ENCODE data around the gene P2RX7.
"Not testable (repeated sequence)": the region's sequence is repeated elsewhere in the genome, so short reads cannot be mapped to it uniquely, and the experiment has no call there.

The P2RX7 gene

DNA sequence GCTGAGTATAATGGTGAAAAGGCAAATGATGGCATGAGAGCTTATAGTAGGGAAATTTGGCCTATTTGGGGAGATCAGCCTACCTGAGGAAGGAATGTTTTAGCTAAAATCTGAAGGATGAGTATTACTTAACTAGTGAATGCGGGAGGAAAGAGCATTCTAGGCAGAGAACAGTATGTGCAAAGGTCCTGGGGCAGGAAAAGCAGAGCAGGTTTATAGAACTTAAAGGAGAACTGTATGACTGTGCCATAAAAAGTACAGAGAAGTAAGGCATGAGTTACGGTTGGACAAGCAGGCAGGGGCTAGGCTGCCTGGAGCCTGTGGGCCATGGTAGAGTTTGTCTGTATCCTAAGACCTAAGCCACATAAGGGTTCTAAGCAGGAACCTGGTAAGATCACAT lies 55.6 kb downstream of the P2RX7 start:
- H3K36me3 ChIP-seq (ENCODE audit: control insufficient read depth, insufficient read depth, low read length) = no peaks in the 10 kb centered on the region
- DNase-seq (ENCODE audit: low read depth, low spot score) = no peak
- no CpG with 5 or more reads among the region's 2 CpGs for WGBS (ENCODE audit: insufficient coverage, insufficient read length)

GRCh38 chr12:121189131-121189530 lies 56.5 kb downstream of the P2RX7 start:
- H3K27me3 ChIP-seq (ENCODE audit: control insufficient read depth, insufficient read depth, low read length) = no peaks in the 10 kb centered on the region
- no peak overlapping the region for H3K4me3 ChIP-seq (ENCODE audit: low read length)
- H3K9me3 ChIP-seq (ENCODE audit: control insufficient read depth, insufficient read depth, low read length) = no peaks in the 10 kb centered on the region
- no peak overlapping the region for H3K27ac ChIP-seq (ENCODE audit: low read length)
- no peaks in the 10 kb centered on the region for H3K4me1 ChIP-seq (ENCODE audit: control insufficient read depth, insufficient read depth, low read length)
- H3K36me3 ChIP-seq (ENCODE audit: control insufficient read depth, insufficient read depth, low read length) = no peaks in the 10 kb centered on the region
- no CpG with 5 or more reads among the region's 9 CpGs for WGBS (ENCODE audit: insufficient coverage, insufficient read length)
- no peak for DNase-seq (ENCODE audit: low read depth, low spot score)

More for the DNA sequence above, 55.6 kb downstream of the P2RX7 start:
- Histone ChIP-seq H3K27me3 (ENCODE audit: control insufficient read depth, insufficient read depth, low read length) (no peaks in the 10 kb centered on the region), H3K4me3 (ENCODE audit: low read length) (no peak overlapping the region), H3K4me1 (ENCODE audit: control insufficient read depth, insufficient read depth, low read length) (no peaks in the 10 kb centered on the region), H3K27ac (ENCODE audit: low read length) (no peak overlapping the region), H3K9me3 (ENCODE audit: control insufficient read depth, insufficient read depth, low read length) (no peaks in the 10 kb centered on the region)

- Histone ChIP-seq H3K27ac (ENCODE audit: low read length) (no peak overlapping the region), H3K4me3 (ENCODE audit: low read length) (no peak overlapping the region), H3K27me3 (ENCODE audit: control insufficient read depth, insufficient read depth, low read length) (no peaks in the 10 kb centered on the region), H3K4me1 (ENCODE audit: control insufficient read depth, insufficient read depth, low read length) (no peaks in the 10 kb centered on the region), H3K36me3 (ENCODE audit: control insufficient read depth, insufficient read depth, low read length) (no peaks in the 10 kb centered on the region), H3K9me3 (ENCODE audit: control insufficient read depth, insufficient read depth, low read length) (no peaks in the 10 kb centered on the region)
- DNase-seq (ENCODE audit: low read depth, low spot score) = no peak
- WGBS (ENCODE audit: insufficient coverage, insufficient read length) = no CpG with 5 or more reads among the region's 9 CpGs
These were observed 57.0 kb downstream of the P2RX7 start for GRCh38 chr12:121189619-121190155.

GRCh38 chr12:121190523-121191031 lies 57.9 kb downstream of the P2RX7 start:
- Histone ChIP-seq H3K36me3 (ENCODE audit: control insufficient read depth, insufficient read depth, low read length) (no peaks in the 10 kb centered on the region), H3K27ac (ENCODE audit: low read length) (no peak overlapping the region), H3K9me3 (ENCODE audit: control insufficient read depth, insufficient read depth, low read length) (no peaks in the 10 kb centered on the region), H3K4me1 (ENCODE audit: control insufficient read depth, insufficient read depth, low read length) (no peaks in the 10 kb centered on the region), H3K4me3 (ENCODE audit: low read length) (no peak overlapping the region), H3K27me3 (ENCODE audit: control insufficient read depth, insufficient read depth, low read length) (no peaks in the 10 kb centered on the region)
- WGBS (ENCODE audit: insufficient coverage, insufficient read length) = no CpG with 5 or more reads among the region's 2 CpGs
- no peak for DNase-seq (ENCODE audit: low read depth, low spot score)

- no peaks in the 10 kb centered on the region for H3K27me3 ChIP-seq (ENCODE audit: control insufficient read depth, insufficient read depth, low read length)
- no CpG with 5 or more reads among the region's 3 CpGs for WGBS (ENCODE audit: insufficient coverage, insufficient read length)
- H3K4me1 ChIP-seq (ENCODE audit: control insufficient read depth, insufficient read depth, low read length) = no peaks in the 10 kb centered on the region
- DNase-seq (ENCODE audit: low read depth, low spot score) = no peak
- H3K9me3 ChIP-seq (ENCODE audit: control insufficient read depth, insufficient read depth, low read length) = no peaks in the 10 kb centered on the region
- H3K4me3 ChIP-seq (ENCODE audit: low read length) = no peak overlapping the region
- H3K36me3 ChIP-seq (ENCODE audit: control insufficient read depth, insufficient read depth, low read length) = no peaks in the 10 kb centered on the region
- no peak overlapping the region for H3K27ac ChIP-seq (ENCODE audit: low read length)
These were observed 58.5 kb downstream of the P2RX7 start for GRCh38 chr12:121191151-121191550.

GRCh38 chr12:121196902-121197301 lies 64.2 kb downstream of the P2RX7 start:
- no CpG with 5 or more reads among the region's 6 CpGs for WGBS (ENCODE audit: insufficient coverage, insufficient read length)

DNA sequence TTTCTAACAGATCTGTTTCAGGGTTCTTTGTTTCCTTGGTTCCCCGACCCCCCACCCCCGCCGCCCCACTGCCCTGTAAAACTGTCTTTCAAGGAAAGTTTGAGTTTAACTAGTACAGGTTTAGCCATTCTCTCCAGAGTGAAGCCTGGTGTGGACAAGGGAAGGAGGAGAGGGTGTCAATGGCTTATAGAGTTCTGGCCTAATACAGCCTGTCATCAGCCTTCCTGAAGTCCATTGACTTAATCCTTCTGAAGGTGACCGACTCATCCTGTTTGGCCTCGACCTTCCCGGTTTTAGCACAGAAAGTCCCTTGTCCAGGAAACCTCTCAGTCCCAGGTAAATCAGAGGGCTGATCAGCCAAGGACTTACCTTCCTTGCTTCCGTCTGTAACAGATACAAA lies 66.3 kb downstream of the P2RX7 start:
- no CpG with 5 or more reads among the region's 7 CpGs for WGBS (ENCODE audit: insufficient coverage, insufficient read length)
- no peak for DNase-seq (ENCODE audit: low read depth, low spot score)
- no peaks in the 10 kb centered on the region for H3K27me3 ChIP-seq (ENCODE audit: control insufficient read depth, insufficient read depth, low read length)
- H3K9me3 ChIP-seq (ENCODE audit: control insufficient read depth, insufficient read depth, low read length) = no peaks in the 10 kb centered on the region
- H3K27ac ChIP-seq (ENCODE audit: low read length) = no peak overlapping the region
- H3K4me1 ChIP-seq (ENCODE audit: control insufficient read depth, insufficient read depth, low read length) = no peaks in the 10 kb centered on the region
- H3K36me3 ChIP-seq (ENCODE audit: control insufficient read depth, insufficient read depth, low read length) = no peaks in the 10 kb centered on the region
- no peak overlapping the region for H3K4me3 ChIP-seq (ENCODE audit: low read length)

More at GRCh38 chr12:121196902-121197301, 64.2 kb downstream of the P2RX7 start:
- no peak for DNase-seq (ENCODE audit: low read depth, low spot score)
- Histone ChIP-seq H3K27ac (ENCODE audit: low read length) (no peak overlapping the region), H3K4me1 (ENCODE audit: control insufficient read depth, insufficient read depth, low read length) (no peaks in the 10 kb centered on the region), H3K36me3 (ENCODE audit: control insufficient read depth, insufficient read depth, low read length) (no peaks in the 10 kb centered on the region), H3K9me3 (ENCODE audit: control insufficient read depth, insufficient read depth, low read length) (no peaks in the 10 kb centered on the region), H3K27me3 (ENCODE audit: control insufficient read depth, insufficient read depth, low read length) (no peaks in the 10 kb centered on the region), H3K4me3 (ENCODE audit: low read length) (no peak overlapping the region)

DNA sequence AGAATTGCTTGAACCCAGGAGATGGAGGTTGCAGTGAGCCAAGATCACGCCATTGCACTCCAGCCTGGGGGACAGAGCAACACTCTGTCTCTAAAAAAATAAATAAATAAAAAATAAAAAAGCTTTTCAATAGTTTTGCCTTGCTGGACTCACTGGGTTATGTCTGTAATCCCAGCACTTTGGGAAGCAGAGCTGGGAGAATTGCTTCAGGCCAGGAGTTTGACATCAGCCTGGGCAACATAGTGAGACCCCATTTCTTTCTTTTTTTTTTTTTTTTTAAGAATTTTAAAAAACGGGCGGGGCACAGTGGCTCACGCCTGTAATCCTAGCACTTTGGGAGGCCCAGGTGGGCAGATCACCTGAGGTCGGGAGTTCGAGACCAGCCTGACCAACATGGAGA lies 68.5 kb downstream of the P2RX7 start:
- not testable (repeated sequence) for DNase-seq (ENCODE audit: low read depth, low spot score); H3K4me1 ChIP-seq (ENCODE audit: control insufficient read depth, insufficient read depth, low read length); H3K27me3 ChIP-seq (ENCODE audit: control insufficient read depth, insufficient read depth, low read length); H3K36me3 ChIP-seq (ENCODE audit: control insufficient read depth, insufficient read depth, low read length); H3K4me3 ChIP-seq (ENCODE audit: low read length); H3K9me3 ChIP-seq (ENCODE audit: control insufficient read depth, insufficient read depth, low read length); H3K27ac ChIP-seq (ENCODE audit: low read length)
- WGBS (ENCODE audit: insufficient coverage, insufficient read length) = no CpG with 5 or more reads among the region's 6 CpGs

GRCh38 chr12:121202407-121203355 lies 70.0 kb downstream of the P2RX7 start:
- Histone ChIP-seq H3K27ac (ENCODE audit: low read length) (no peak overlapping the region), H3K9me3 (ENCODE audit: control insufficient read depth, insufficient read depth, low read length) (no peaks in the 10 kb centered on the region), H3K36me3 (ENCODE audit: control insufficient read depth, insufficient read depth, low read length) (no peaks in the 10 kb centered on the region), H3K4me3 (ENCODE audit: low read length) (no peak overlapping the region), H3K27me3 (ENCODE audit: control insufficient read depth, insufficient read depth, low read length) (no peaks in the 10 kb centered on the region), H3K4me1 (ENCODE audit: control insufficient read depth, insufficient read depth, low read length) (no peaks in the 10 kb centered on the region)
- no peak for DNase-seq (ENCODE audit: low read depth, low spot score)
- no CpG with 5 or more reads among the region's 14 CpGs for WGBS (ENCODE audit: insufficient coverage, insufficient read length)

DNA sequence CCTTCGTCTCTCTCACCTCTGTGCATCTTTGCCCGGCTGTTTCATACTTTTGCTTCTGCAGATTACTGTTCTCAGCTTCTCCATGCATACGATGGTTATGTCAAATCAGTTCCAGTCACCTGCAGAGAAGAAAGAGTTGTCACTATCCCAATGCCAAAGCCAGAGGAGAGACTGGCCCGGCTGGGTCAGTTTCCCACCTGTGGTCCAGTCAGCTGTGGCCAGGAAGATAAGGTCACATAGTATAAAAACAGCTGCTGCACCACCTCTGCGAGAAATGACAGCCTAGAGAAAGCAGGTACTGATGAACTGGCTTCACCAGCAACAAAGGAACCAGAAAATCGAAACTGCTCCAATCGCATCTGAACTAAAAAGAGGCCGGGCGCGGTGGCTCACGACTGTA lies 70.8 kb downstream of the P2RX7 start:
- Histone ChIP-seq H3K9me3 (ENCODE audit: control insufficient read depth, insufficient read depth, low read length) (no peaks in the 10 kb centered on the region), H3K27ac (ENCODE audit: low read length) (no peak overlapping the region), H3K4me3 (ENCODE audit: low read length) (no peak overlapping the region), H3K27me3 (ENCODE audit: control insufficient read depth, insufficient read depth, low read length) (no peaks in the 10 kb centered on the region), H3K4me1 (ENCODE audit: control insufficient read depth, insufficient read depth, low read length) (no peaks in the 10 kb centered on the region), H3K36me3 (ENCODE audit: control insufficient read depth, insufficient read depth, low read length) (no peaks in the 10 kb centered on the region)
- no CpG with 5 or more reads among the region's 11 CpGs for WGBS (ENCODE audit: insufficient coverage, insufficient read length)
- DNase-seq (ENCODE audit: low read depth, low spot score) = no peak
